HepG2 (cell line): ENCODE results near the gene FXYD6. TPM values are rescaled to one million over a fixed set of nuclear protein-coding genes. Genes with fewer than 3 reads are reported as not detected.

ENCODE experiments used
- AGO2 ChIP-seq: fragments of 200-400 bp; formaldehyde crosslinking; optimal IDR thresholded peaks from 2 replicates; pipeline ENCODE3; 2017; ENCODE audit warnings: mild to moderate bottlenecking, low read depth, low read length, moderate library complexity
- ARHGAP35 ChIP-seq: sonication (generic); formaldehyde crosslinking; IDR thresholded peaks from 2 replicates; pipeline ENCODE4 v1.9.0; 2022; ENCODE audit warnings: mild to moderate bottlenecking, inconsistent platforms, moderate library complexity, missing genetic modification reagents, borderline replicate concordance
- CC2D1A ChIP-seq: sonication (generic); formaldehyde crosslinking; IDR thresholded peaks from 2 replicates; pipeline ENCODE4 v1.8.1; 2023; ENCODE audit warnings: mild to moderate bottlenecking, missing genetic modification reagents
- ETV6 ChIP-seq: sonication (generic); formaldehyde crosslinking; conservative IDR thresholded peaks from 2 replicates; pipeline ENCODE4 v1.4.0; 2020; ENCODE audit warnings: missing genetic modification reagents
- HDAC6 ChIP-seq: fragments of 200-600 bp; sonication (generic); IDR thresholded peaks from 2 replicates; pipeline ENCODE4 v1.7.0; 2017; ENCODE audit warnings: mild to moderate bottlenecking, antibody characterized with exemption, low read length, low read depth
- HIC2 ChIP-seq: sonication (generic); formaldehyde crosslinking; IDR thresholded peaks from 2 replicates; pipeline ENCODE4 v1.9.0; 2022; ENCODE audit warnings: low read depth, missing genetic modification reagents
- HIVEP1 ChIP-seq: sonication (generic); formaldehyde crosslinking; IDR thresholded peaks from 2 replicates; pipeline ENCODE4 v1.4.0; 2020; ENCODE audit warnings: mild to moderate bottlenecking, missing genetic modification reagents
- IKZF5 ChIP-seq: IDR thresholded peaks from 2 replicates; pipeline ENCODE4 v1.6.1; 2018; ENCODE audit warnings: missing genetic modification reagents, mild to moderate bottlenecking, missing compliant biosample characterization
- MBNL3 ChIP-seq: fragments of 250-450 bp; sonication (Bioruptor Pico); conservative IDR thresholded peaks from 2 replicates; pipeline ENCODE4 v1.8.0; 2022; ENCODE audit warnings: mild to moderate bottlenecking, inconsistent platforms
- NPAS2 ChIP-seq: sonication (generic); formaldehyde crosslinking; IDR thresholded peaks from 2 replicates; pipeline ENCODE4 v1.8.0; 2022; ENCODE audit warnings: mild to moderate bottlenecking, missing genetic modification reagents, borderline replicate concordance
- RXRB ChIP-seq: IDR thresholded peaks from 2 replicates; pipeline ENCODE4 v1.6.1; 2016; ENCODE audit warnings: borderline replicate concordance, missing genetic modification reagents, missing compliant biosample characterization
- SMAD1 ChIP-seq: sonication (generic); formaldehyde crosslinking; IDR thresholded peaks from 2 replicates; pipeline ENCODE4 v1.4.0; 2020; ENCODE audit warnings: missing genetic modification reagents, low read depth, mild to moderate bottlenecking, borderline replicate concordance
- SMC3 ChIP-seq: IDR thresholded peaks from 2 replicates; pipeline ENCODE4 v1.6.1; 2011; ENCODE audit warnings: low read length, improper control_type of control experiment
- SNAPC5 ChIP-seq: sonication (generic); formaldehyde crosslinking; IDR thresholded peaks from 2 replicates; pipeline ENCODE4 v1.8.1; 2023; ENCODE audit warnings: mild to moderate bottlenecking, missing genetic modification reagents, borderline replicate concordance
- THAP7 ChIP-seq: sonication (generic); formaldehyde crosslinking; IDR thresholded peaks from 2 replicates; pipeline ENCODE4 v1.8.1; 2023; ENCODE audit warnings: mild to moderate bottlenecking, missing genetic modification reagents
- ZBTB42 ChIP-seq: sonication (generic); formaldehyde crosslinking; IDR thresholded peaks from 2 replicates; pipeline ENCODE4 v1.5.0; 2020; ENCODE audit warnings: mild to moderate bottlenecking, missing genetic modification reagents
- ZNF282 ChIP-seq: fragments of 450-650 bp; IDR thresholded peaks from 2 replicates; pipeline ENCODE4 v1.6.1; 2018; ENCODE audit not compliant: partially characterized antibody
- ZNF543 ChIP-seq: sonication (generic); formaldehyde crosslinking; IDR thresholded peaks from 2 replicates; pipeline ENCODE4 v1.4.0; 2020; ENCODE audit warnings: mild to moderate bottlenecking, missing genetic modification reagents
- ZNF580 ChIP-seq: IDR thresholded peaks from 2 replicates; pipeline ENCODE4 v1.6.1; 2016; ENCODE audit warnings: low read depth, borderline replicate concordance
- ZNF687 ChIP-seq: sonication (generic); formaldehyde crosslinking; IDR thresholded peaks from 2 replicates; pipeline ENCODE4 v1.5.1; 2020; ENCODE audit warnings: mild to moderate bottlenecking, missing genetic modification reagents, moderate library complexity
- ZNF883 ChIP-seq: sonication (generic); formaldehyde crosslinking; IDR thresholded peaks from 2 replicates; pipeline ENCODE4 v1.5.1; 2020; ENCODE audit warnings: mild to moderate bottlenecking, missing genetic modification reagents; ENCODE audit errors: not compliant biosample characterization
- polyA plus RNA-seq, 8 experiments: library from polyadenylated mRNA; depleted of rRNA in 3 of 8; stranded (reverse) in 7 of 8; unstranded in 1 of 8; fragments of >200 nt; fragmentation: Illumina TruSeq in 4 of 8; extraction: Trizol in 4 of 8; gene quantifications; 2 replicates each; pipeline versions ENCODE4 v1.2.1 to v1.2.3, GENCODE V29; 2011 to 2016; ENCODE audit warnings: low read depth in 4 of 8, missing spikeins in 1 of 8, mixed read lengths in 1 of 8; ENCODE audit not compliant: insufficient read depth in 1 of 8
- total RNA-seq, 5 experiments: library from RNA; depleted of rRNA; stranded (reverse); fragments of >200 nt; fragmentation: Illumina TruSeq; extraction: Trizol; gene quantifications; 2 replicates each; pipeline ENCODE4 v1.2.3, GENCODE V29; 2016; ENCODE audit warnings: low read depth in 1 of 5

Gene FXYD6
- total and polyA plus RNA-seq, 2 of the 13 experiments (the other 11 are each of a cell fraction or from before 2014, with no cell fraction given), result not detected

GRCh38 chr11:117817368-117818040 lies 59.0 kb downstream of the FXYD6 start (continued):
- no peak for TF ChIP-seq MBNL3 (CRISPR knock-in tag)
- TF ChIP-seq ZNF883 (CRISPR knock-in tag), result peak; percentile 46
- no peak for TF ChIP-seq ZNF282
- no peak for TF ChIP-seq HIC2 (CRISPR knock-in tag)
- no peak for TF ChIP-seq HDAC6
- peak; percentile 18 for TF ChIP-seq AGO2
- TF ChIP-seq ZNF543, result no peak
- TF ChIP-seq NPAS2, result no peak
- no peak for TF ChIP-seq ETV6
- no peak for TF ChIP-seq THAP7
- no peak; the same call in 1 of the 2 replicates for TF ChIP-seq ZNF687 (CRISPR knock-in tag)
- no peak for TF ChIP-seq SMAD1
- TF ChIP-seq ZNF580 (CRISPR knock-in tag), result peak; percentile 25; the same call in 1 of the 2 replicates
- no peak for TF ChIP-seq IKZF5
- TF ChIP-seq RXRB (CRISPR knock-in tag), result no peak
- peak; percentile 81 for TF ChIP-seq SMC3
- no peak; the same call in 1 of the 2 replicates for TF ChIP-seq ZBTB42 (CRISPR knock-in tag)
- no peak for TF ChIP-seq ARHGAP35
- no peak for TF ChIP-seq SNAPC5 (CRISPR knock-in tag)
- no peak for TF ChIP-seq HIVEP1 (CRISPR knock-in tag)
- TF ChIP-seq CC2D1A (CRISPR knock-in tag), result no peak
